ENCODE results near the gene EVI5L. TPM values are rescaled to one million over a fixed set of nuclear protein-coding genes. Genes with fewer than 3 reads are reported as not detected.
A peak's percentile ranks its signal among the peaks of the same experiment; 100 is the strongest.
"Not testable (repeated sequence)": the region's sequence is repeated elsewhere in the genome, so short reads cannot be mapped to it uniquely, and the experiment has no call there.

The EVI5L gene
- total RNA-seq, 2 experiments from 2014 or later = 5.2 TPM

DNA sequence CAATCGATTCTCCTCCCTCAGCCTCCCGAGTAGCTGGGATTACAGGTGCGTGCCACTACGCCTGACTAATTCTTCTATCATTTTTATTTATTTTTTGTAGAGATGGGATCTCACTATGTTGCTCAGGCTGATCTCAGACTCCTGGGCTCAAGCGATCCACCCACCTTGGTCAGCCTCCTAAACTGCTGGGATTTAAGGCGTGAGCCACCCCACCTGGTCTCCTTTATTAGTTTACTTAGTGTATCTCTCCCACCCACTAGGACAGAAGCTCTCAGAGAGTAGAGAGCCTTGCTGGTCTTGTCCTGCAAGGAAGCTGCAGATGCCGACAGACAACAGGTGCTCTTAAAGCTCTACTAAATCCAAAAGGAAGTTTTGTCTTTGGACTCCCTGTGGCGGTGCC, 55.8 kb downstream of the EVI5L start:
- DNase-seq = no peak
- no peak overlapping the region for H3K27ac Mint-ChIP-seq
- no peaks in the 10 kb centered on the region for H3K4me1 Mint-ChIP-seq (ENCODE audit: low read depth)
- CTCF ChIA-PET = interaction anchor here (2.1 kb wide), 1 partner anchor 18 kb away, joined by 5 read pairs; the partner anchor contains the start of gene MAP2K7
- H3K4me3 Mint-ChIP-seq = no peak overlapping the region
- no peaks in the 10 kb centered on the region for H3K9me3 Mint-ChIP-seq
- intact Hi-C loops (cut with micrococcal nuclease) = no loop called here
- peaks cover 13% of the 10 kb centered on the region for H3K27me3 Mint-ChIP-seq (ENCODE audit: low read depth)
- no peaks in the 10 kb centered on the region for H3K36me3 Mint-ChIP-seq (ENCODE audit: low read depth)

DNA sequence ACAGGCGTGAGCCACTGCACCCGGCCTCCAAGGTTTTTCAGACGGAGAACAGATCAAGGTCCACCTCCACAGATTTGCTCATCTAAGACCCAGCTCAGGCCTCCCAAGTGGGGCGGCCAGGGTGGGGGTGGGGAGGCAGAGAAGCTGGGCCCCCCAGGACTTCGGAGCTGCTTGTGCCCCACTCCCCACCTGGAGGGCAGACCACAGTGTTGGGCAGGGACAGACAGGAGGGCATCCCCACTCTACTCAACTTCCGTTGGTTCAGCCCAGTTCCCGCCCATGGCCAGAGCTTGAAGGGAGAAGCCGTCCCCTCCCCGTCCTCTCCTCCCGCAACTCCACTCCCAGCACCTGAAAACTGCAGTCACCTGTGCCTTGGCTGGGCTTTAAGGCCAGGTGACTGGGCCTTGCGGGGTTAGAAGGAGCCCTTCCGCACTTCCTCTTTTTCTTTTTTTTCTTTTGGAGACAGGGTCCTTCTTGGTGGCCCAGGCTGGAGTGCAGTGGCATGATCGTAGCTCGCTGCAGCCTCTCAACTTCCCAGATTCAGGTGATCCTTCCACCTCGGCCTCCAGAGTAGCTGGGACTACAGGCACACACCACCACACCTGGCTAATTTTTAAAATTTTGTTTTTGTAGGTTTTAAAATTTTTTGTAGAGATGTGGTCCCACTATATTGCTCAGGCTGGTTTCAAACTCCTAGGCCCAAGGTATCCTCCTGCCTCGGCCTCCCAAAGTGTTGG, 57.6 kb downstream of the EVI5L start:
- Mint-ChIP-seq H3K4me1 (ENCODE audit: low read depth) (no peaks in the 10 kb centered on the region), H3K27me3 (ENCODE audit: low read depth) (peaks cover 16% of the 10 kb centered on the region), H3K36me3 (ENCODE audit: low read depth) (no peaks in the 10 kb centered on the region), H3K27ac (no peak overlapping the region), H3K4me3 (no peak overlapping the region), H3K9me3 (no peaks in the 10 kb centered on the region)
- intact Hi-C loops (cut with micrococcal nuclease) = no loop called here
- no peak for DNase-seq
- CTCF ChIA-PET = interaction anchor here (1.1 to 2.1 kb wide), 2 partner anchors 12 to 16 kb away, joined by 3 to 5 read pairs; partner anchors contain the start of gene MAP2K7

DNA sequence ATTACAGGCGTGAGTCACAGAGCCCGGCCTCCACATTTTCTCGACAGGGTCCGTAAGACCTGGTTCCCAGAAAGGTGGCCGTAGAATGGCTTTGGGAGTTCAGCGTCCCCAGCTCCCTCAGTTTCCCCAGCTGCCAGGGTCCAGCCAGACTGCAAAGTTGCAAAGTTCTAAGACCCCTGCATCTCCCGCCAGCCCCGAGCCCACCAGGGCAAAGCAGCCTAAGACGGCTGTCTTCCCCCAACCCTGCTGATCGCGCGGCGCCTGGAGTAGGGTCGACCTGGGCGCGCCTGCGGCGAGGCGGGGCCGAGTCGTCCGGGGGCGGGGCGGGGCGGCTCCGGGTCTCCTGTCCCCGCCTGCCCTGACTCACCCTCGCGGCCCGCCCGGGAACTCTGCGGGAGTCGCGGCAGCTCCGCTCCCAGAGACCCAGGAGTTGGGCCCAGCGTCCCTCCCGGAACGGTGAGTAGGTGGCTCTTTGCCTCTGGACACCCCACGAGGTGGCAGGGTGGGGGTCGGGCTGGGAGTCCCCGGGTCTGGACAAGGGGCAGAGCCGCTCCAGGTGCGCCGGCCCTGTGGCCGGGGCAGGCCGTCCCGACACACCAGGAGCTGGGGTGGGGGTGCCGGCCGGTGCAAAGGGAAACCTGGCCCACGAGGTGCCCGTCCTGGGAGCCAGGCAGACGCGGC, 58.3 kb downstream of the EVI5L start, which contains the start of gene LRRC8E:
Gene LRRC8E (plus strand): TSS at position 366 of the 681 bp plus-strand sequence. CDS start 7,094 bp downstream, outside the sequence.
- Mint-ChIP-seq H3K4me1 (ENCODE audit: low read depth) (no peaks in the 10 kb centered on the region), H3K9me3 (no peaks in the 10 kb centered on the region), H3K27ac (no peak within 1 kb of the TSS), H3K4me3 (no peak within 1 kb of the TSS), H3K27me3 (ENCODE audit: low read depth) (peaks cover 16% of the 10 kb centered on the region), H3K36me3 (ENCODE audit: low read depth) (no peaks in the 10 kb centered on the region)
- intact Hi-C loops (cut with micrococcal nuclease) = no loop called here
- CTCF ChIA-PET = interaction anchor here (0.6 to 1.1 kb wide), 2 partner anchors 13 to 32 kb away, joined by 3 read pairs; no protein-coding TSS in a partner anchor
- DNase-seq = peak; percentile 50

DNA sequence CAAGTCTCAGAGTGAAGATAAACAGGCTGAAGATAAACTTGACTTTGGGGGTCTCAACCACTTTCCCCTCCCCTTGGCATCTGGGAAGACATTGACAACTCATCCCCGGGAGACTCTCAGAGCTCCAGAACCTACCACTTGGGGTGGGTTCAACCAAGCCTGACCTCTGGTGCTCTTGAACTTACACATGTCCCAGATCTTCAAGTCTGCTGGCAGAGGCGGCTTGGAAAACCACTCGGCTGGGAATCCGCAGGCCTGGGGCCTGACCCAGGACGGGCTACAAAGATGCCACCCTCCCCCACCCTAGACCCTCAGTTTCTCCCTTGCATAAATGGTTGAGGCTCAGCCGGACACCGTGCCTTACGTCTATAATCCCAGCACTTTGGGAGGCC, 58.8 kb downstream of the EVI5L start:
- intact Hi-C loops (cut with micrococcal nuclease) = no loop called here
- Mint-ChIP-seq H3K9me3 (no peaks in the 10 kb centered on the region), H3K27ac (no peak overlapping the region), H3K4me3 (no peak overlapping the region), H3K36me3 (ENCODE audit: low read depth) (no peaks in the 10 kb centered on the region), H3K4me1 (ENCODE audit: low read depth) (no peaks in the 10 kb centered on the region), H3K27me3 (ENCODE audit: low read depth) (peaks cover 17% of the 10 kb centered on the region)
- CTCF ChIA-PET = interaction anchor here (0.6 to 1.1 kb wide), 2 partner anchors 13 to 31 kb away, joined by 3 read pairs; no protein-coding TSS in a partner anchor
- DNase-seq = no peak

DNA sequence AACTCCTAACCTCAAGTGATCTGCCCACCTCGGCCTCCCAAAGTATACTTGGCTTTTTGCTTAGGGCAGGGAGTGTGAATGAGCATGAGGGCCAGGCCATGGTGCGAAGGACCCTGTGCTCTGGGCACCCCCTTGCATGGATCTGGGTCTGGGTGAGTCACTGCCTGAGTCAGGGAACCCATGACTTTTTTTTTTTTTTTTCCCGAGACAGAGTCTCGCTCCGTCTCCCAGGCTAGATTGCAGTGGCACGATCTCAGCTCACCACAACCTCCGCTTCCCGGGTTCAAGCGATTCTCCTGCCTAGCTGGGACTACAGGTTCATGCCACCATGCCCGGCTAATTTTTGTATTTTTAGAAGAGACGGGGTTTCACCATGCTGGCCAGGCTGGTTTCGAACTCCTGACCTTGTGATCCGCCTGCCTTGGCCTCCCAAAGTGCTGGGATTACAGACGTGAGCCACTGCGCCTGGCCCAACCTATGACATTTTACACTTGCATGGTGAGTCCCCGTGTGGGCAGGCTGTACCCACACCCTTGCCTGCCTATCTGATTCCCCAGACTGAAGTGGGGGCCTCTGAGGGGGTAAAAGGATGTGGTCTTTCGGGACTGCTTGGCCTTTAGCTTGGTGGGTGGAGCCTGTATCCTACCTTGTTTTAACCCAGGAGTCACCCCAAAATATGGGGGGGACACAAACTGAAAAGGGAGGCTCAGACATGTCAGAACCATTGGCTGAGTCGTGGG, 63.5 kb downstream of the EVI5L start:
- CTCF ChIA-PET = interaction anchor here (0.7 kb wide), 1 partner anchor 11 kb away, joined by 3 read pairs; no protein-coding TSS in a partner anchor
- DNase-seq; intact Hi-C loops (cut with micrococcal nuclease): not testable (repeated sequence)

DNA sequence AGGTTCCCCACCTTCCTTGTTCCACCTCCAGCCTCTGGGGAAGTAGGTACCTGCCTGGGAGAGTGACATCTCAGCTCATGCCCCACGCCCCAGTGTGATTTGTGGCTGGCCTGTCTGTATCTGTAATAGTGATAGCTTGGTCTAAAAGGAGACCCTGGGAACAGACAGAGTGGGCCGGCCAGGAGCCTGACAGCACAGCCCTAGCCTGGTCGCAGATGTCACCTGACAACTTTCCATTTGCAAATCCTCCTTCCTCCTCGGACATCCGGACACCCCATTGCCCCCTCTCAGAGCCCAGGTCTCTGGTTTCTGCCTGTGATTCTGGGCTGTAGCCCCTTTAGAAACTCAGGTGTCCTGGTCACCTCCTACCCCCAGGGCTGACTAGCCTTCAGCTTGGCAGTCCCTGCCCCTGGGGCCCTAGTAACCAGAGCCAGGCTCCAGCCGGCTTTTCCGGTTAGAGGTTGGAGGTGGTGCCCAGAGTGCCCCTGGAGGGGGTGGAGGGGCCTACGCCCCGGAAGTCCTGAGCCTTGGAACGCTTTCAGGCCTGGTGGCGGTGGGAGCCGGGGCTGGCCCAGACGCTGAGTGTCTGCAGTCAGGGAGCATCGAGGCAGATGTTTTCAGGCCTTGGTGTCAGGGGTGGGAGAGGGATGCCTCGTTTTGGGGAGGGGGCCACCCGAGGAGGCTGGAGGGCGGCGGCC, 64.7 kb downstream of the EVI5L start:
- H3K4me3 Mint-ChIP-seq = no peak overlapping the region
- CTCF ChIA-PET = no interaction called here
- H3K4me1 Mint-ChIP-seq (ENCODE audit: low read depth) = no peaks in the 10 kb centered on the region
- intact Hi-C loops (cut with micrococcal nuclease) = no loop called here
- H3K27ac Mint-ChIP-seq = no peak overlapping the region
- no peak for DNase-seq
- H3K27me3 Mint-ChIP-seq (ENCODE audit: low read depth) = peaks cover 17% of the 10 kb centered on the region
- no peaks in the 10 kb centered on the region for H3K36me3 Mint-ChIP-seq (ENCODE audit: low read depth)
- no peaks in the 10 kb centered on the region for H3K9me3 Mint-ChIP-seq

More for the DNA sequence above, 63.5 kb downstream of the EVI5L start:
- not testable (repeated sequence) for H3K9me3 Mint-ChIP-seq; H3K27ac Mint-ChIP-seq; H3K4me3 Mint-ChIP-seq; H3K36me3 Mint-ChIP-seq (ENCODE audit: low read depth); H3K4me1 Mint-ChIP-seq (ENCODE audit: low read depth)
- H3K27me3 Mint-ChIP-seq (ENCODE audit: low read depth) = peaks cover 26% of the 10 kb centered on the region

DNA sequence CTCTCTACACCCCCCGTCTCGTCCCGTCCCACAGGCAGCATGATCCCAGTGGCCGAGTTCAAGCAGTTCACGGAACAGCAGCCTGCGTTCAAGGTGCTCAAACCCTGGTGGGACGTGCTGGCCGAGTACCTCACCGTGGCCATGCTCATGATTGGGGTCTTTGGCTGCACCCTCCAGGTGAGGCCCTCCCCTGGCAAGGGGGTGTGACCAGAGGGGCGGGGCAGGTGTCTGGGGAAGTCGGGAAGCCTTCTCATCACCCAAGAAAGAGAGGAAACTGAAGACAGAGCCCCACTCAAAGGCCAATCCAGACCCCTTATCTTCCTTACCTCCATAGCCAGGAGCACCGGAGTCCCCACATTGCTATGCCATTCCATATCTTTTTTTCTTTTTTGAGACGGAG, 65.5 kb downstream of the EVI5L start:
- H3K27me3 Mint-ChIP-seq (ENCODE audit: low read depth) = peaks cover 15% of the 10 kb centered on the region
- H3K36me3 Mint-ChIP-seq (ENCODE audit: low read depth) = no peaks in the 10 kb centered on the region
- CTCF ChIA-PET = no interaction called here
- H3K9me3 Mint-ChIP-seq = no peaks in the 10 kb centered on the region
- DNase-seq = no peak
- no peak overlapping the region for H3K4me3 Mint-ChIP-seq
- intact Hi-C loops (cut with micrococcal nuclease) = no loop called here
- no peaks in the 10 kb centered on the region for H3K4me1 Mint-ChIP-seq (ENCODE audit: low read depth)
- no peak overlapping the region for H3K27ac Mint-ChIP-seq

DNA sequence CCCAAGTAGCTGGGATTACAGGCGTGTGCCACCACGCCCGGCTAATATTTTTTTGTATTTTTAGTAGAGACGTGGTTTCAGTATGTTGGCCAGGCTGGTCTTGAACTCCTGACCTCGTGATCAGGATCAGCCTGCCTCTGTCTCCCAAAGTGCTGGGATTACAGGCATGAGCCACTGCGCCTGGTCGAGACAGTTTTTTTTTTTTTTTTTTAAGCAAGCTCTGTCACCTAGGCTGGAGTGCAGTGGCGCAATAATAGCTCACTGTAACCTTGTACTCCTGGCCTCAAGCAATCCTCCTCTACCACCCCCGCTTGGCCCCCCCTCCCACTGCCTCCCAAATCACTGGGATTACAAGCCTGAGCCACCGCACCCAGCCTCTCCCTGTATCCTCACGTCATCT, 67.3 kb downstream of the EVI5L start:
- intact Hi-C loops (cut with micrococcal nuclease) = no loop called here
- Mint-ChIP-seq H3K27me3 (ENCODE audit: low read depth) (peaks cover 12% of the 10 kb centered on the region), H3K4me3 (no peak overlapping the region)

DNA sequence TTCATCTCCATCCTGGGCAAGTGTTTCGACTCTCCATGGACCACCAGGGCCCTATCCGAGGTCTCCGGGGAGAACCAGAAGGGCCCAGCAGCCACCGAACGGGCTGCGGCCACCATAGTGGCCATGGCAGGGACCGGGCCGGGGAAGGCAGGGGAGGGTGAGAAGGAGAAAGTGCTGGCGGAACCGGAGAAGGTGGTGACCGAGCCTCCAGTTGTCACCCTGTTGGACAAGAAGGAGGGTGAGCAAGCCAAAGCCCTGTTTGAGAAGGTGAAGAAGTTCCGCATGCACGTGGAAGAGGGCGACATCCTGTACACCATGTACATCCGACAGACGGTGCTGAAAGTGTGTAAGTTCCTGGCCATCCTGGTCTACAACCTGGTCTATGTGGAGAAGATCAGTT, 68.9 kb downstream of the EVI5L start:
- CTCF ChIA-PET = no interaction called here
- intact Hi-C loops (cut with micrococcal nuclease) = no loop called here
- Mint-ChIP-seq H3K4me1 (ENCODE audit: low read depth) (peaks cover 3% of the 10 kb centered on the region), H3K27ac (no peak overlapping the region), H3K9me3 (no peaks in the 10 kb centered on the region), H3K4me3 (no peak overlapping the region), H3K27me3 (ENCODE audit: low read depth) (peaks cover 10% of the 10 kb centered on the region), H3K36me3 (ENCODE audit: low read depth) (peaks cover 2% of the 10 kb centered on the region)
- DNase-seq = no peak

More for the DNA sequence above, 67.3 kb downstream of the EVI5L start:
- DNase-seq = no peak
- Mint-ChIP-seq H3K27ac (no peak overlapping the region), H3K36me3 (ENCODE audit: low read depth) (no peaks in the 10 kb centered on the region), H3K9me3 (no peaks in the 10 kb centered on the region), H3K4me1 (ENCODE audit: low read depth) (no peaks in the 10 kb centered on the region)
- CTCF ChIA-PET = interaction anchor here (0.9 kb wide), 1 partner anchor 28 kb away, joined by 3 read pairs; no protein-coding TSS in a partner anchor

DNA sequence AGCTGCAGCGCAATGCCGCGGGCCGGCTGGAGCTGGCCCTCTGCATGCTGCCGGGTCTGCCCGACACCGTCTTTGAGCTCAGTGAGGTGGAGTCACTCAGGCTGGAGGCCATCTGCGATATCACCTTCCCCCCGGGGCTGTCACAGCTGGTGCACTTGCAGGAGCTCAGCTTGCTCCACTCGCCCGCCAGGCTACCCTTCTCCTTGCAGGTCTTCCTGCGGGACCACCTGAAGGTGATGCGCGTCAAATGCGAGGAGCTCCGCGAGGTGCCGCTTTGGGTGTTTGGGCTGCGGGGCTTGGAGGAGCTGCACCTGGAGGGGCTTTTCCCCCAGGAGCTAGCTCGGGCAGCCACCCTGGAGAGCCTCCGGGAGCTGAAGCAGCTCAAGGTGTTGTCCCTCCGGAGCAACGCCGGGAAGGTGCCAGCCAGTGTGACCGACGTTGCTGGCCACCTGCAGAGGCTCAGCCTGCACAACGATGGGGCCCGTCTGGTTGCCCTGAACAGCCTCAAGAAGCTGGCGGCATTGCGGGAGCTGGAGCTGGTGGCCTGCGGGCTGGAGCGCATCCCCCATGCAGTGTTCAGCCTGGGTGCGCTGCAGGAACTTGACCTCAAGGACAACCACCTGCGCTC, 69.8 kb downstream of the EVI5L start:
- no peak for DNase-seq
- Mint-ChIP-seq H3K4me3 (no peak overlapping the region), H3K27me3 (ENCODE audit: low read depth) (peaks cover 7% of the 10 kb centered on the region), H3K36me3 (ENCODE audit: low read depth) (peaks cover 4% of the 10 kb centered on the region), H3K4me1 (ENCODE audit: low read depth) (peaks cover 6% of the 10 kb centered on the region), H3K9me3 (no peaks in the 10 kb centered on the region), H3K27ac (no peak overlapping the region)
- intact Hi-C loops (cut with micrococcal nuclease) = no loop called here
- CTCF ChIA-PET = interaction anchor here (1.0 to 1.9 kb wide), 2 partner anchors 47 to 219 kb away, joined by 3 to 8 read pairs; partner anchors contain the start of gene TRAPPC5

DNA sequence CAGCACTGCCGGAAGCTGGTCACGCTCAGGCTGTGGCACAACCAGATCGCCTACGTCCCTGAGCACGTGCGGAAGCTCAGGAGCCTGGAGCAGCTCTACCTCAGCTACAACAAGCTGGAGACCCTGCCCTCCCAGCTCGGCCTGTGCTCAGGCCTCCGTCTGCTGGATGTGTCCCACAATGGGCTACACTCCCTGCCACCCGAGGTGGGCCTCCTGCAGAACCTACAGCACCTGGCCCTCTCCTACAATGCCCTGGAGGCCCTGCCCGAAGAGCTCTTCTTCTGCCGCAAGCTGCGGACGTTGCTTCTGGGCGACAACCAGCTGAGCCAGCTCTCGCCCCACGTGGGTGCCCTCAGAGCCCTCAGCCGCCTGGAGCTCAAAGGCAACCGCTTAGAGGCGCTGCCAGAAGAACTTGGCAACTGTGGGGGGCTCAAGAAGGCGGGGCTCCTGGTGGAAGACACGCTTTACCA, 70.4 kb downstream of the EVI5L start:
- H3K36me3 Mint-ChIP-seq (ENCODE audit: low read depth) = peaks cover 7% of the 10 kb centered on the region
- no peak overlapping the region for H3K4me3 Mint-ChIP-seq
- H3K27me3 Mint-ChIP-seq (ENCODE audit: low read depth) = peaks cover 4% of the 10 kb centered on the region
- H3K9me3 Mint-ChIP-seq = no peaks in the 10 kb centered on the region
- H3K4me1 Mint-ChIP-seq (ENCODE audit: low read depth) = peaks cover 11% of the 10 kb centered on the region
- CTCF ChIA-PET = interaction anchor here (0.5 to 2.5 kb wide), 4 partner anchors 31 to 220 kb away, joined by 3 to 14 read pairs (median 6); partner anchors contain the start of gene TRAPPC5
- no peak overlapping the region for H3K27ac Mint-ChIP-seq
- no peak for DNase-seq
- intact Hi-C loops (cut with micrococcal nuclease) = no loop called here
